IMR-90 (cell line): Measurements from ENCODE around the gene TMBIM6. TPM values are rescaled to one million over a fixed set of nuclear protein-coding genes. Genes with fewer than 3 reads are reported as not detected.

Source experiments
- ATAC-seq: fragments of 200-7000 bp; cut with Tn5 transposase; 2 replicates; pipeline ENCODE4 v1.9.1; 2020; ENCODE audit warnings: low read depth, mild to moderate bottlenecking, moderate library complexity
- BruUV-seq: library from RNA; stranded (reverse); fragments of 400-500 nt; replicated peaks from 2 replicates; lab custom pipeline; 2021; lab: Mats Ljungman, UMichigan
- CTCF ChIA-PET: fragments of 300-600 bp; formaldehyde crosslinking; extraction: SDS; loops from one replicate; lab custom pipeline; 2021; ENCODE audit warnings: antibody characterized with exemption; lab: Yijun Ruan, JAX
- POLR2A ChIA-PET: fragments of 300-600 bp; sonication (Branson Sonifier 250); formaldehyde crosslinking; loops from one replicate; lab custom pipeline; 2022; ENCODE audit warnings: antibody characterized with exemption; ENCODE audit not compliant: unreplicated experiment; lab: Charles Lee
- DNase-seq: peaks from one replicate; pipeline ENCODE4 v3.0.0; 2013
- H2AFZ ChIP-seq: replicated peaks from 2 replicates; pipeline ENCODE3; 2013; ENCODE audit warnings: low read length, mild to moderate bottlenecking; ENCODE audit not compliant: poor library complexity
- H2AK5ac ChIP-seq: 2 replicates; pipeline ENCODE4 v1.6.1; 2013; ENCODE audit warnings: low read depth, low read length, inconsistent platforms
- H2AK9ac ChIP-seq: replicated peaks from 2 replicates; pipeline ENCODE3; 2013; ENCODE audit warnings: mild to moderate bottlenecking, low read depth, low read length, moderate library complexity; ENCODE audit not compliant: poor library complexity
- H2BK120ac ChIP-seq: 2 replicates; pipeline ENCODE4 v1.6.1; 2013; ENCODE audit warnings: low read depth, low read length, inconsistent platforms
- H2BK15ac ChIP-seq: 3 replicates; pipeline ENCODE4 v1.6.1; 2013; ENCODE audit warnings: low read depth, low read length, inconsistent platforms
- H2BK20ac ChIP-seq: 2 replicates; pipeline ENCODE4 v1.6.1; 2013; ENCODE audit warnings: low read depth, mild to moderate bottlenecking, inconsistent platforms, low read length, moderate library complexity
- H2BK5ac ChIP-seq: 2 replicates; pipeline ENCODE4 v1.6.1; 2013; ENCODE audit warnings: mild to moderate bottlenecking, low read depth, low read length, inconsistent platforms; ENCODE audit not compliant: poor library complexity, severe bottlenecking
- H3K14ac ChIP-seq: replicated peaks from 2 replicates; pipeline ENCODE4 v1.6.1; 2013; ENCODE audit warnings: low read depth, low read length, inconsistent platforms
- H3K18ac ChIP-seq: 2 replicates; pipeline ENCODE4 v1.6.1; 2013; ENCODE audit warnings: low read depth, low read length, control low read depth
- H3K23ac ChIP-seq: 2 replicates; pipeline ENCODE4 v1.6.1; 2013; ENCODE audit warnings: low read depth, low read length, inconsistent platforms
- H3K27ac ChIP-seq: 2 replicates; pipeline ENCODE4 v1.5.1; 2013; ENCODE audit warnings: mild to moderate bottlenecking, control low read depth, low read length; ENCODE audit not compliant: insufficient read depth
- H3K27me3 ChIP-seq: 2 replicates; pipeline ENCODE4 v1.6.1; 2013; ENCODE audit warnings: low read length; ENCODE audit not compliant: control insufficient read depth, insufficient read depth
- H3K36me3 ChIP-seq: 2 replicates; pipeline ENCODE4 v1.6.1; 2013; ENCODE audit warnings: low read length, mixed read lengths; ENCODE audit not compliant: control insufficient read depth, insufficient read depth
- H3K4ac ChIP-seq: 2 replicates; pipeline ENCODE4 v1.6.1; 2013; ENCODE audit warnings: low read depth, low read length, inconsistent platforms
- H3K4me1 ChIP-seq: 2 replicates; pipeline ENCODE4 v1.6.1; 2013; ENCODE audit warnings: low read length, mixed read lengths; ENCODE audit not compliant: control insufficient read depth, insufficient read depth
- H3K4me2 ChIP-seq: 2 replicates; pipeline ENCODE4 v1.6.1; 2013; ENCODE audit warnings: low read depth, mild to moderate bottlenecking, control low read depth, low read length, moderate library complexity
- H3K4me3 ChIP-seq: 2 replicates; pipeline ENCODE4 v1.5.1; 2013; ENCODE audit warnings: low read depth, mild to moderate bottlenecking, control low read depth, low read length, moderate library complexity; ENCODE audit not compliant: insufficient read depth
- H3K56ac ChIP-seq: 2 replicates; pipeline ENCODE4 v1.6.1; 2013; ENCODE audit warnings: low read length, inconsistent platforms; ENCODE audit not compliant: insufficient read depth; ENCODE audit errors: extremely low read depth
- H3K79me1 ChIP-seq, 2 experiments: 2 replicates each; pipeline ENCODE4 v1.6.1; 2013; ENCODE audit warnings: low read length in 2 of 2, inconsistent platforms in 1 of 2, low read depth in 1 of 2
- H3K9ac ChIP-seq: 2 replicates; pipeline ENCODE4 v1.6.1; 2013; ENCODE audit warnings: low read depth, low read length, control low read depth
- H3K9me1 ChIP-seq: 2 replicates; pipeline ENCODE4 v1.6.1; 2013; ENCODE audit warnings: low read length, inconsistent platforms; ENCODE audit not compliant: insufficient read depth
- H3K9me3 ChIP-seq: 2 replicates; pipeline ENCODE4 v1.6.1; 2013; ENCODE audit warnings: low read length; ENCODE audit not compliant: control insufficient read depth, insufficient read depth
- H4K20me1 ChIP-seq: 2 replicates; pipeline ENCODE4 v1.6.1; 2013; ENCODE audit warnings: low read length, inconsistent platforms; ENCODE audit not compliant: insufficient read depth
- H4K5ac ChIP-seq: 2 replicates; pipeline ENCODE4 v1.6.1; 2013; ENCODE audit warnings: mild to moderate bottlenecking, low read depth, low read length, control low read depth
- H4K8ac ChIP-seq, 2 experiments: 2 replicates each; pipeline ENCODE4 v1.6.1; 2013; ENCODE audit warnings: low read depth in 2 of 2, low read length in 2 of 2, control low read depth in 1 of 2, inconsistent platforms in 1 of 2
- H4K91ac ChIP-seq: 2 replicates; pipeline ENCODE4 v1.6.1; 2013; ENCODE audit warnings: low read depth, low read length, inconsistent platforms; ENCODE audit not compliant: insufficient read depth
- BHLHE40 ChIP-seq: fragments of 150-350 bp; IDR thresholded peaks from 2 replicates; pipeline ENCODE4 v1.6.1; 2016; ENCODE audit warnings: mild to moderate bottlenecking, low read depth, low read length
- CEBPB ChIP-seq: IDR thresholded peaks from 2 replicates; pipeline ENCODE4 v1.6.1; 2012; ENCODE audit warnings: low read depth, low read length, improper control_type of control experiment
- CHD1 ChIP-seq: IDR thresholded peaks from 2 replicates; pipeline ENCODE4 v1.6.1; 2012; ENCODE audit warnings: low read depth, low read length, improper control_type of control experiment
- FOS ChIP-seq: fragments of 150-350 bp; IDR thresholded peaks from 2 replicates; pipeline ENCODE4 v1.6.1; 2016; ENCODE audit warnings: low read depth, low read length
- MAFK ChIP-seq: IDR thresholded peaks from 2 replicates; pipeline ENCODE4 v1.6.1; 2012; ENCODE audit warnings: low read depth, low read length, improper control_type of control experiment
- MAZ ChIP-seq: IDR thresholded peaks from 2 replicates; pipeline ENCODE4 v1.6.1; 2012; ENCODE audit warnings: low read depth, mild to moderate bottlenecking, low read length, improper control_type of control experiment, moderate library complexity, borderline replicate concordance
- MXI1 ChIP-seq: IDR thresholded peaks from 2 replicates; pipeline ENCODE4 v1.6.1; 2012; ENCODE audit warnings: low read depth, mild to moderate bottlenecking, low read length, moderate library complexity, borderline replicate concordance
- NFE2L2 ChIP-seq: fragments of 150-350 bp; IDR thresholded peaks from 2 replicates; pipeline ENCODE4 v1.6.1; 2016; ENCODE audit warnings: low read depth, mild to moderate bottlenecking, low read length
- POLR2A ChIP-seq: IDR thresholded peaks from 2 replicates; pipeline ENCODE4 v1.6.1; 2012; ENCODE audit warnings: mild to moderate bottlenecking, low read depth, low read length
- RAD21 ChIP-seq: IDR thresholded peaks from 2 replicates; pipeline ENCODE4 v1.6.1; 2012; ENCODE audit warnings: low read length, improper control_type of control experiment
- RCOR1 ChIP-seq: IDR thresholded peaks from 2 replicates; pipeline ENCODE4 v1.6.1; 2012; ENCODE audit warnings: mild to moderate bottlenecking, low read length, improper control_type of control experiment; ENCODE audit not compliant: insufficient replicate concordance
- RFX5 ChIP-seq: IDR thresholded peaks from 2 replicates; pipeline ENCODE4 v1.8.0; 2012; ENCODE audit warnings: low read depth, mild to moderate bottlenecking, low read length, moderate library complexity
- SMC3 ChIP-seq: fragments of 150-350 bp; IDR thresholded peaks from 2 replicates; pipeline ENCODE4 v1.6.1; 2016; ENCODE audit warnings: low read depth, mild to moderate bottlenecking, antibody characterized with exemption, low read length, moderate library complexity
- WGBS, 2 experiments: methylation state at CpG; one replicate each; pipeline versions ENCODE4 v1.1.5 to v1.1.7; 2013; ENCODE audit warnings: missing lambda C conversion rate in 2 of 2; ENCODE audit not compliant: insufficient read length in 1 of 2; ENCODE audit errors: extremely low coverage in 2 of 2; 5-methylcytosine and 5-hydroxymethylcytosine counted together
- dilution Hi-C: fragments of 300-500 bp; cut with HindIII; formaldehyde crosslinking; loops from one replicate; pipeline ENCODE4 v1.14.3; 2018; ENCODE audit warnings: low sequenced_read_pairs; ENCODE audit not compliant: unreplicated experiment
- in situ Hi-C: fragments of 300-500 bp; cut with MboI; formaldehyde crosslinking; loops from 3 replicates; pipeline ENCODE4 v1.14.3; 2019; ENCODE audit warnings: low sequenced_read_pairs, inconsistent platforms, mixed read lengths
- intact Hi-C: fragments of 100-400 bp; cut with micrococcal nuclease; formaldehyde crosslinking; loops from 2 replicates; pipeline ENCODE4 v1.10.0; 2022
- polyA plus RNA-seq, 3 experiments: library from polyadenylated mRNA; depleted of rRNA; stranded (reverse); fragments of >200 nt; gene quantifications; 2 replicates each; pipeline ENCODE4 v1.2.3, GENCODE V29; 2012; ENCODE audit warnings: low replicate concordance in 1 of 3
- total RNA-seq: library from RNA; depleted of rRNA; stranded (reverse); fragments of >200 nt; gene quantifications from 2 replicates; pipeline ENCODE4 v1.2.3, GENCODE V29; 2012
- TF ChIP-seq, protein P1 (sequence below): fragments of 150-350 bp; IDR thresholded peaks from 2 replicates; pipeline ENCODE4 v1.6.1; 2016; ENCODE audit warnings: low read depth, mild to moderate bottlenecking, low read length, moderate library complexity, borderline replicate concordance
- TF ChIP-seq, protein P2 (sequence below): conservative IDR thresholded peaks from 2 replicates; pipeline ENCODE4 v1.5.1; 2012; ENCODE audit warnings: mild to moderate bottlenecking, low read depth, low read length, improper control_type of control experiment
- TF ChIP-seq, protein P3 (sequence below): fragments of 150-350 bp; IDR thresholded peaks from 2 replicates; pipeline ENCODE4 v1.6.1; 2017; ENCODE audit warnings: mild to moderate bottlenecking, antibody characterized with exemption, low read length, low read depth

Gene TMBIM6
- total and polyA plus RNA-seq, 2 of the 4 experiments (the other 2 are of a cell fraction), result 255 to 285 TPM

DNA sequence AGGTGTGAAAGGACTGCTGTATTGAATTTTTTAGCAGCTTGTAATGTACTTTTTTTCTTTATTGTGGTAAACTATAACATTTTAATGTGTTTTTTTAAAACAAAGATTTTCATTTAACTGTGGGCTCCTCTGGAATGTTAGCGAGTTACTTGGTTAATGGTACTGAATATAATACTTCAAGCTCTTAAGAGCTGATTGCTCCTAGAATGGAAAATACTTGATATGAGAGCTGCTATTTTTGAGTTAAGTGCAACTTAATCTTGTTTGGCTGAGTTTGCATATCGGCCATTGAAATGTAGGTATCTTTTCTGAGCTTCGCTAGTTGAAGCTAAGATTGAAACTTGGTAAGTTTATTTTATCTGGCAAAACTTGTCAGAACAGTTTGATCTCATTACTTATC, 7.4 kb downstream of the TMBIM6 start:
- Histone ChIP-seq H3K4me2 (no peak overlapping the region), H3K79me1 (peaks cover 0 to 54% of the 10 kb centered on the region in 2 experiments; a peak in 2 of 4 replicates), H3K4me3 (no peak overlapping the region), H3K4ac (no peak overlapping the region), H2AK9ac (no peak overlapping the region), H3K14ac (no peak overlapping the region), H2BK5ac (no peak overlapping the region), H3K36me3 (peaks cover 11% of the 10 kb centered on the region), H3K9me3 (no peaks in the 10 kb centered on the region), H3K18ac (no peak overlapping the region), H3K27ac (no peak overlapping the region), H3K27me3 (no peaks in the 10 kb centered on the region), H3K9me1 (peaks cover 25% of the 10 kb centered on the region), H4K8ac (no peak overlapping the region), H2BK120ac (no peak overlapping the region), H4K91ac (no peak overlapping the region), H3K56ac (no peak overlapping the region), H4K5ac (no peak overlapping the region), H2BK20ac (no peak overlapping the region), H2AK5ac (no peak overlapping the region), H3K4me1 (peaks cover 14% of the 10 kb centered on the region), H2BK15ac (no peak overlapping the region), H2AFZ (no peak overlapping the region), H4K20me1 (peaks cover 98% of the 10 kb centered on the region), H3K23ac (no peak overlapping the region), H3K9ac (no peak overlapping the region)
- intact Hi-C loops, result no loop called here
- no peak for ATAC-seq
- WGBS, 2 experiments, result no CpG with 5 or more reads among the region's 3 CpGs
- no TSS peak for BruUV-seq
- dilution Hi-C loops, result no loop called here
- POLR2A ChIA-PET, result no interaction called here
- TF ChIP-seq MAFK (no peak), RCOR1 (no peak), POLR2A (no peak), CHD1 (no peak), CEBPB (no peak), MXI1 (no peak), MAZ (no peak), SMC3 (no peak), FOS (no peak), NFE2L2 (no peak), RFX5 (no peak), RAD21 (no peak), BHLHE40 (no peak)
- TF ChIP-seq, protein P1, sequence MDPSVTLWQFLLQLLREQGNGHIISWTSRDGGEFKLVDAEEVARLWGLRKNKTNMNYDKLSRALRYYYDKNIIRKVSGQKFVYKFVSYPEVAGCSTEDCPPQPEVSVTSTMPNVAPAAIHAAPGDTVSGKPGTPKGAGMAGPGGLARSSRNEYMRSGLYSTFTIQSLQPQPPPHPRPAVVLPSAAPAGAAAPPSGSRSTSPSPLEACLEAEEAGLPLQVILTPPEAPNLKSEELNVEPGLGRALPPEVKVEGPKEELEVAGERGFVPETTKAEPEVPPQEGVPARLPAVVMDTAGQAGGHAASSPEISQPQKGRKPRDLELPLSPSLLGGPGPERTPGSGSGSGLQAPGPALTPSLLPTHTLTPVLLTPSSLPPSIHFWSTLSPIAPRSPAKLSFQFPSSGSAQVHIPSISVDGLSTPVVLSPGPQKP, result no peak
- TF ChIP-seq, protein P2, sequence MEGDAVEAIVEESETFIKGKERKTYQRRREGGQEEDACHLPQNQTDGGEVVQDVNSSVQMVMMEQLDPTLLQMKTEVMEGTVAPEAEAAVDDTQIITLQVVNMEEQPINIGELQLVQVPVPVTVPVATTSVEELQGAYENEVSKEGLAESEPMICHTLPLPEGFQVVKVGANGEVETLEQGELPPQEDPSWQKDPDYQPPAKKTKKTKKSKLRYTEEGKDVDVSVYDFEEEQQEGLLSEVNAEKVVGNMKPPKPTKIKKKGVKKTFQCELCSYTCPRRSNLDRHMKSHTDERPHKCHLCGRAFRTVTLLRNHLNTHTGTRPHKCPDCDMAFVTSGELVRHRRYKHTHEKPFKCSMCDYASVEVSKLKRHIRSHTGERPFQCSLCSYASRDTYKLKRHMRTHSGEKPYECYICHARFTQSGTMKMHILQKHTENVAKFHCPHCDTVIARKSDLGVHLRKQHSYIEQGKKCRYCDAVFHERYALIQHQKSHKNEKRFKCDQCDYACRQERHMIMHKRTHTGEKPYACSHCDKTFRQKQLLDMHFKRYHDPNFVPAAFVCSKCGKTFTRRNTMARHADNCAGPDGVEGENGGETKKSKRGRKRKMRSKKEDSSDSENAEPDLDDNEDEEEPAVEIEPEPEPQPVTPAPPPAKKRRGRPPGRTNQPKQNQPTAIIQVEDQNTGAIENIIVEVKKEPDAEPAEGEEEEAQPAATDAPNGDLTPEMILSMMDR, result no peak
- TF ChIP-seq, protein P3, sequence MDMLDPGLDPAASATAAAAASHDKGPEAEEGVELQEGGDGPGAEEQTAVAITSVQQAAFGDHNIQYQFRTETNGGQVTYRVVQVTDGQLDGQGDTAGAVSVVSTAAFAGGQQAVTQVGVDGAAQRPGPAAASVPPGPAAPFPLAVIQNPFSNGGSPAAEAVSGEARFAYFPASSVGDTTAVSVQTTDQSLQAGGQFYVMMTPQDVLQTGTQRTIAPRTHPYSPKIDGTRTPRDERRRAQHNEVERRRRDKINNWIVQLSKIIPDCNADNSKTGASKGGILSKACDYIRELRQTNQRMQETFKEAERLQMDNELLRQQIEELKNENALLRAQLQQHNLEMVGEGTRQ, result no peak
- CTCF ChIA-PET, result interaction anchor here (0.9 kb wide), 1 partner anchor 29 kb away, joined by 3 read pairs; no protein-coding TSS in a partner anchor
- no peak for DNase-seq
- in situ Hi-C loops, result no loop called here
